ENCODE measurements around the gene PTPRO.

PTPRO gene

DNA sequence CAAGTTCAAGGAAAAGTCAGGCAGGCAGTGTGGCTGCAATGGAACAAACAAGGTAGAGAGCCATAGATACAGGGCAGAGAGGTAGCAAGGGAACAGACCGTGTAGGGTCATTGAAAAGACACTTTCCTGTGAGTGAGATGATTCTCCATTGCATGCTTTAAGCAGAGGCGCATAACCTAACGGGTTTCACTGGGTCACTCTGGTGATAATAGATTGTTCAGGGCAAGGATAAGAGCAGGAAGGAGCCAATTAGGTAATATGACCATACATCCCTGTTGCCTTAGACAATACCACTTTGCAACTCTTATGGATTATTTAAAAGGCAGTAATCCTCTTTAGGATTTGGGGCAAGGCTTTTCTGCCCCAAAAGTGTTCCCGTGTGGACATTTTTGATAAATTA, 214.1 kb downstream of the PTPRO start:
- TF ChIP-seq, protein P1, sequence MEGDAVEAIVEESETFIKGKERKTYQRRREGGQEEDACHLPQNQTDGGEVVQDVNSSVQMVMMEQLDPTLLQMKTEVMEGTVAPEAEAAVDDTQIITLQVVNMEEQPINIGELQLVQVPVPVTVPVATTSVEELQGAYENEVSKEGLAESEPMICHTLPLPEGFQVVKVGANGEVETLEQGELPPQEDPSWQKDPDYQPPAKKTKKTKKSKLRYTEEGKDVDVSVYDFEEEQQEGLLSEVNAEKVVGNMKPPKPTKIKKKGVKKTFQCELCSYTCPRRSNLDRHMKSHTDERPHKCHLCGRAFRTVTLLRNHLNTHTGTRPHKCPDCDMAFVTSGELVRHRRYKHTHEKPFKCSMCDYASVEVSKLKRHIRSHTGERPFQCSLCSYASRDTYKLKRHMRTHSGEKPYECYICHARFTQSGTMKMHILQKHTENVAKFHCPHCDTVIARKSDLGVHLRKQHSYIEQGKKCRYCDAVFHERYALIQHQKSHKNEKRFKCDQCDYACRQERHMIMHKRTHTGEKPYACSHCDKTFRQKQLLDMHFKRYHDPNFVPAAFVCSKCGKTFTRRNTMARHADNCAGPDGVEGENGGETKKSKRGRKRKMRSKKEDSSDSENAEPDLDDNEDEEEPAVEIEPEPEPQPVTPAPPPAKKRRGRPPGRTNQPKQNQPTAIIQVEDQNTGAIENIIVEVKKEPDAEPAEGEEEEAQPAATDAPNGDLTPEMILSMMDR (IDR thresholded peaks at IDR 0.05; ENCODE audit: low read depth, low read length): no peak
- H3K9me3 ChIP-seq: no peaks in the 10 kb centered on the region

DNA sequence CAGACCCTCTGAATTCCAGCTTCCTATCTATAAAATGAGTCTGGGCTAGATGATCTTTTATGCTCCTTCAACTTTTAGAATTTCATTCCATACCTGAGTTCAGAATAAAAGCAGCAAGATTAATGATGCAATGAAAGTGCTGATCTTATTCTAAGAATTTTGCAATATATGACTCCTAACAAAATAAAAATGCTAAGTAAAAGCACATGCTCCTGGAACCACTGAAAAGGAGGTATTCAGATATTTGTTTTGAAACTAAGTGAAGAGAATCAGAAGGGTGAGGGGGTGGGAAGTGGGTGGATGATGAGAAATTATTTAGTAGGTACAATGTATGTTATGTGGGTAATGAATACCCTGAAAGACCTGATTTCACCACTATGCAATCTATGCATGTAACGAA, 216.6 kb downstream of the PTPRO start:
- no peak overlapping the region for H3K4me3 ChIP-seq (ENCODE audit: low read depth, low read length)
- TF ChIP-seq, protein P1 (IDR thresholded peaks at IDR 0.05; ENCODE audit: low read depth, low read length): no peak
- peaks cover 6% of the 10 kb centered on the region for H3K4me1 ChIP-seq
- H3K9me3 ChIP-seq: no peaks in the 10 kb centered on the region
- no peak for DNase-seq
- no peaks in the 10 kb centered on the region for H3K27me3 ChIP-seq
- H3K36me3 ChIP-seq: no peaks in the 10 kb centered on the region; the same call in 1 of the 2 replicates

More for the DNA sequence above, 214.1 kb downstream of the PTPRO start:
- DNase-seq: no peak
- no peaks in the 10 kb centered on the region for H3K27me3 ChIP-seq
- H3K4me1 ChIP-seq: peaks cover 6% of the 10 kb centered on the region
- H3K4me3 ChIP-seq (ENCODE audit: low read depth, low read length): no peak overlapping the region
- no peaks in the 10 kb centered on the region for H3K36me3 ChIP-seq

DNA sequence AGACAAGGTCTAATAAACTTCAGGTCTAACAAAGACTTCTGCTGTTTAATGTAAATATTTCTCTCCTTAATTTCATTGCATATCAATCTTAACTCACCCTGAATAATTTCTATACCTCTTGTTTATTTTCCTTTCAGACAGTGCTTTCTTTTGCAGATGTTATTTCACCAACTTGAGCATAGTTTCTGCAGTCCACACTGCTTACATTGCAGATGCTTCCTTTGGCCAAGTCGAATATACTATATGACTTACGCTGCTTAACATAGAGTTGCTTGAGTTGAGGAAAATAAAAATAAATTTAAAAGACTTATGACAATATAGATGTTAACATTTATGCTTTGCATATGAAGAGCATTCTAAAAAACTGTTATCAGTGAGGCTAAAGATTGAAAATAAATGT, 217.7 kb downstream of the PTPRO start:
- H3K4me3 ChIP-seq (ENCODE audit: low read depth, low read length): no peak overlapping the region
- H3K27me3 ChIP-seq: no peaks in the 10 kb centered on the region
- no peaks in the 10 kb centered on the region; the same call in 1 of the 2 replicates for H3K36me3 ChIP-seq
- TF ChIP-seq, protein P1 (IDR thresholded peaks at IDR 0.05; ENCODE audit: low read depth, low read length): no peak
- peaks cover 6% of the 10 kb centered on the region for H3K4me1 ChIP-seq
- no peak for DNase-seq
- H3K9me3 ChIP-seq: no peaks in the 10 kb centered on the region

DNA sequence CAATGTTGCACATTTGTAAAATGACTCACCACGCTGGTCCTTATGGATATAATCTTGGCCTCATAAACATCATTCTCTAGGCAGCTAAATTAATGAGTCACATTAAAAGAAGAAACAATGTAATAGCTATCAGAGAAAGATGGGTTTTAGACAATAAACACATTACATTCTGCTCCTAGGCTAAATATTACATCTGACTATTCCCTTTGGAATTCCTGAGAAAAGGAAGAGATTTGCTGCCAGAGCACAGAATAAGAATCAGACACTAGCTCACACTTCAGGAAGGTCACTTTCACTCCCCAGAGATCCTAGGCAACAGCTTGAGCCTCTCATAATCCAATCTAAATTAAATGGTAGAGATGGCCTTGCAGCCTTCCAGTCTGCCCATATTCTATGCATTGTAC, 218.2 kb downstream of the PTPRO start:
- Histone ChIP-seq H3K36me3 (no peaks in the 10 kb centered on the region; the same call in 1 of the 2 replicates), H3K4me1 (peaks cover 6% of the 10 kb centered on the region), H3K4me3 (ENCODE audit: low read depth, low read length) (no peak overlapping the region), H3K9me3 (no peaks in the 10 kb centered on the region), H3K27me3 (no peaks in the 10 kb centered on the region)
- TF ChIP-seq, protein P1 (IDR thresholded peaks at IDR 0.05; ENCODE audit: low read depth, low read length): no peak
- no peak for DNase-seq

DNA sequence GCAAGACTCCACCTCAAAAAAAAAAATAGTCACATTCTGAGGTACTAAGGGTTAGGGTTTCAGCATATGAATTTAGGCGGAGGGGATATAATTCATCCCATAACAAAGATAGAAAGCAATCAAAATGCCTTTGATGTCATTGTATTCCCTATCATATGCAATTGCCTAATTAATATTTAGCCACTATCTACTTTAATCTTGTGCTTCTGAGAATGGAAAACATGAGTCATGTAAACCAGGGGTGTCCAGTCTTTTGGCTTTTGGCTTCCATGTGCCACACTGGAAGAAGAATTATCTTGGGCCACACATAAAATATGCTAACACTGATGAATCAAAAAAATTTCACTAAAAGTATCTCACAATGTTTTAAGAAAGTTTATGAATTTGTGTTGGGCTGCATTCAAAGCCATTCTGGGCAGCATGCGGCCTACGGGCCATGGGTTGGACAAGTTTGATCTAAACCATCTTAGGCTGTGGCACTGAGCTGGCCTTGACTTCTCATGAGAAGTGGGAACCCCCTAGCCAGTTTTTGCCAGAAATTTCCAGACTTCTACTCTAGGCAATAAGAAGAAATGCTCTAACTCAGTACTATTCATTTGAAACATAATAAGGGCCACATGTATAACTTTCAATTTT, 219.8 kb downstream of the PTPRO start:
- no peak for DNase-seq
- TF ChIP-seq, protein P1 (IDR thresholded peaks at IDR 0.05; ENCODE audit: low read depth, low read length): no peak
- peaks cover 6% of the 10 kb centered on the region for H3K4me1 ChIP-seq
- H3K9me3 ChIP-seq: no peaks in the 10 kb centered on the region
- H3K36me3 ChIP-seq: no peaks in the 10 kb centered on the region; the same call in 1 of the 2 replicates
- no peak overlapping the region for H3K4me3 ChIP-seq (ENCODE audit: low read depth, low read length)
- H3K27me3 ChIP-seq: no peaks in the 10 kb centered on the region

DNA sequence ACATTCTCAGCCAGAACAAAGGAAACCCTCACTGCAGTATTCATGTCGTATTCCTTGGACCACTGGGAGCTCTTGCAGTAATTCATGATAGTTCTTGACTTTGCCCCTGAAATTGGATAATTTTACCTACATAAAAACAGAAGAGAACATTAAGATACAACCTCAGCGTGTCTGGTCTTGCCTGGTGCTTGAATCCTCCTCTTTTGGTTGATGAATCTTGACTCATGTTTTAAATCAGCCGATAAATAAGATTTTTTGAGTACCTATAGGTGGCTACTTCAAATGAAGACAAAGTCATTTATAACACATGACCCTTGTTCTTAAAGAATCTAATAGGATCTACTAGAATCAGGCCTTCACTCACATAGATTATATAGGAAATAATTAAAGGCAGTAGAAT, 221.0 kb downstream of the PTPRO start:
- Histone ChIP-seq H3K9me3 (no peaks in the 10 kb centered on the region), H3K4me3 (ENCODE audit: low read depth, low read length) (no peak overlapping the region), H3K36me3 (no peaks in the 10 kb centered on the region; the same call in none of the 2 replicates), H3K27me3 (no peaks in the 10 kb centered on the region), H3K4me1 (peaks cover 6% of the 10 kb centered on the region)
- TF ChIP-seq, protein P1 (IDR thresholded peaks at IDR 0.05; ENCODE audit: low read depth, low read length): no peak
- DNase-seq: no peak

Measured in BE2C (cell line).